HT-29 (cell line): ENCODE data around the gene AGMAT. TPM values are rescaled to one million over a fixed set of nuclear protein-coding genes. Genes with fewer than 3 reads are reported as not detected.

Source experiments
- DNase-seq: peaks from one replicate; pipeline ENCODE4 v3.0.0-alpha.2; 2015; ENCODE audit warnings: low spot score
- total RNA-seq: library from RNA; depleted of rRNA; stranded (reverse); fragments of >200 nt; shearing (Covaris generic); gene quantifications from 2 replicates; pipeline ENCODE4 v1.2.3, GENCODE V29; 2014; rRNA removed

Gene AGMAT
- 52.1 and 62.5 TPM in 2 replicates for total RNA-seq

- DNase-seq = peak; percentile 69
Measured at GRCh38 chr1:15584489-15585363, at the start of gene AGMAT. AGMAT (minus strand) TSS chr1:15585051; CDS start chr1:15584967, 84 bp downstream.

GRCh38 chr1:15633756-15634420 is 49.0 kb upstream of the AGMAT start:
- no peak for DNase-seq

DNA sequence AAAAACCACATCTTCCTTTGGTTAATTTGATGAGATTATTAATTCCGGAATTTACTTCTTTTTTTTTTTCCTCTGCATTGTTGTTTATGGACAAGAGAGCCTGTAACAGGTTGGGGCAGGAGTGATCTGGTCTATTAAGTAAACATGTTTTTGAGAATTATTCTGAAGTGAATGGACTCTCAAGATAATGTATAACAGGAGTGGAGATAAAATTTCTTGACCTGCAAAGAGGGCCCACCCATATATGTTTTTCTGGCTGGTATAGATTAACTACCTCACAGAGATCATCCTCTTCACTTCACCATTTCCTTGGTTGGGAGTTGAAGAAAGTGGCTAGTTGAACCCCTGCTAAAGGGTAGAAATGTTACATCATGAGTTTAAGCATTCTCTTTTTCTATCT is 43.2 kb upstream of the AGMAT start:
- DNase-seq = no peak

- DNase-seq = no peak
Measured at GRCh38 chr1:15627343-15627988, 42.6 kb upstream of the AGMAT start.

DNA sequence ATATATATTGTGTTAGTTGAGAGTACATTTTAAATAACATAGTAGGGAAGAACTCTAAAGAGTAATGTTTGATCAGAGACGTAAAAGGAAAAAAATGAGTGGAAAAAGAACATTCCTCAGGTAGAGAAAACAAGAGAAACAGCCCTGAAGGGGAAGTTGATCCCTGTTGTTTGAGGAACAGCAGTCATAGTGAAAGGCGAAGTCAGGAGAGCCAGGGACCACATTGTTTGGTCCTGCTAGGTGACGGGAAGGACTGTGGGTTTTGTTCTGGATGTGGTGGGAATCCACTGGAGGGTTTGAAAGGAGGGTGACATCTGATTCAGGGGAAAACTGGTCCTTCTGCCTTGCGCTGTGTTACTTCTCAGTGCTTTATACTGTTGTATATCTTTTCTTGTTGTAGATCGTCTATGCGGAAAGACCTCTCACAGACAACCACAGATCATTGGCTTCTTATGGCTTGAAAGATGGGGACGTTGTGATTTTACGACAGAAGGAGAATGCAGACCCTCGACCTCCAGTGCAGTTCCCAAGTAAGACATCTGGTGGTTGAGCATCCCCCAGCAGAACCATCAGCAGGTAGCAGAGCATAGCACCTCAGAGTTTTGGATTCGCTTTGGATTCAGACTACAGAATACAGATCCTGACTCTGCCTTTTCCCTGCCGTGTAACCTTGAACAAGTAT is 41.6 kb upstream of the AGMAT start:
- no peak for DNase-seq

DNA sequence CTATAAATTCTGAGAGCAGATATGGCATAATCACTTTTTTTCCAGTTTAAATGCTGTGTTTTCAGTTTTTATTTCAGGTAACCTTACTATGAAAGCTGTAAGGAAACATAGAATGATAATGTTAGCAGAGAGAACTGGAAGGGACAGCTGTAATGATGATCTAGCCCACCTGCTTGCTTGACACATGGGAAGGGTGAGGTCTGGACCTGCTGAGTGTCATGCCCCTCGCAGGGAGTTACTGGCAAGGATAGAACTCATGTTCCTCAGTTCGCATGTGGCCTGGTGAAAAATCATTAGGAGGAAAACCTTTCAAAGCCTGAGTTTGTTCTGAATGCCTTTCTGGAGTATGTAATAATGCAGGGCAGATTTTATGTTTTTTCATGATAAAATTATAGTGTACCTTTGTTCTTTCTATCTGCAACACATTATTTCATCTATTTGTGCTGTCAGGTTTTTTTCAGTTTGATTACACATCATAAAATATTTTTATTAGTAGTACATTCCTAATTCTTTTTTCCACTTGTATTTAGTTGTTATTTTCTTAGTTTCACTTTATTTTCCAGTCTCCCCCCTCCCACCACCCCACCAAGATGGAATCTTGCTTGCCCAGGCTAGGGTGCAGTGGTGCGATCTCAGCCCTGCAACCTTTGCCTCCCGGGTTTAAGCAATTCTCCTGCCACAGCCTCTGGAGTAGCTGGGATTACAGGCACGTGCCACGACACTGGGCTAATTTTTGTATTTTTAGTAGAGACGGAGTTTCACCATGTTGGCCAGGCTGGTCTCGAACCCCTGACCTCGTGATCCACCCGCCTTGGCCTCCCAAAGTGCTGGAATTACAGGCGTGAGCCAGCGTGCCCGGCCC is 40.4 kb upstream of the AGMAT start:
- DNase-seq = no peak

- no peak for DNase-seq
Measured at GRCh38 chr1:15624133-15624714, 39.4 kb upstream of the AGMAT start.

DNA sequence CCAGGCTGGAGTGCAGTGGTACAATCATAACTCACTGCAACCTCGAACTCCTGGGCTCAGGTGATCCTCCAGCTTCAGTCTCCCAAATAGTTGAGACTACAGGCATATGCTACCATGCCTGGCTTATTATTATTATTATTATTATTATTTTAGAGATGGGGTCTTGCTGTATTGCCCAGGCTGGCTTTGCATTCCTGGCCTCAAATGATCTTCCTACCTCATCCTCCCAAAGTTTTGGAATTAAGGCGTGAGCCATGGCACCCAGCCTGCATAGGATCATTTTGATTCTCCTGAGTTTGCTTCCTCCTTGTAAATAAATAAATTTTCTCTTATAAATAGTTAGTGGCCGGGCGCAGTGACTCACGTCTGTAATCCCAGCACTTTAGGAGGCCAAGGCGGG is 38.6 kb upstream of the AGMAT start:
- no peak for DNase-seq

- no peak for DNase-seq
Measured at GRCh38 chr1:15622712-15623373, 38.0 kb upstream of the AGMAT start.

GRCh38 chr1:15621975-15622374 is 37.1 kb upstream of the AGMAT start:
- DNase-seq = no peak

- no peak for DNase-seq
Measured at GRCh38 chr1:15620902-15621682, 36.2 kb upstream of the AGMAT start.

- DNase-seq = peak; percentile 27
Measured at GRCh38 chr1:15620155-15620545, 35.3 kb upstream of the AGMAT start.

- DNase-seq = peak; percentile 46
Measured at GRCh38 chr1:15618655-15619525, 34.0 kb upstream of the AGMAT start.

- peak; percentile 78 for DNase-seq
Measured at GRCh38 chr1:15618077-15618654, 33.3 kb upstream of the AGMAT start.

- DNase-seq = peak; percentile 98
Measured at GRCh38 chr1:15617173-15618076, 32.6 kb upstream of the AGMAT start, which contains the start of gene DDI2. DDI2 (plus strand) TSS chr1:15617458; CDS start chr1:15617671, 213 bp downstream.

DNA sequence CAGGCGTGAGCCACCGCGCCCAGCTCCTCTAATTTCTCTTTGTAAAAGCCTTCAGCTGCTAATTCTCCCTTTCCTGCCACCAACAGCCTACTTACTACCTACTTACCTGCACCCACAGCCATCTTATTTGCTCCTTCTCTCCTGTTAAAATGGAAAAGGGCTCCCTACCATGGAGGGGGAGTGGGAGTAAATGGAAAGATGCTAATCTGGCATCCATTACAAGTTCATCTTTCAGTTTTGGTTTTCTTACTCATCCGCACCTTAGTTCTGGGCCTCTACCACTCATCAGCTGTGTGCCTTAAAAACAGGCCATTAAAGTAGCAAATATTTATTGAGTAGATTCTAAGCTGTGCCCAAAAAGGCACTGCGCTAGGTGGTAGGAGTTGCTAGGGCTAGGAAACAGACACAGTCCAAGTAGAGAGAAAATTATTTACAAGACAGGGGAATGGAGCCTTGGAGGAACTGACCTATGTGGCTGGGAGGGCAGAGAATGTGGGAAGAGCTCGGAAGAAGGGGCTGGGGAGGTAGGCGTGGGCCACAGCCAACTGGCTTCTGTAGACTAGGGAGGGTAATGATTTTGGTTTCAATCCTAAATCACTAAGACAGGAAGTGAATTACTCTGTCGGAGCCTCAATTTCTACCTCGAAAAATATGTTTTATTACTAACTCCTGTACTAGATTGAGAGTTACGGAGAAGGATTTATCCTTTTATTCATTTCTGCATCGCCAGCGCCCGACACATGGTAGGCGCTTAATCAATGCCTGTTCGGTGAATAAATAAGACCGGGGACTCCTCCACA is 31.7 kb upstream of the AGMAT start:
- DNase-seq = no peak
